SKM-1 (cell line): Measurements from ENCODE around the gene TGFB3.
"Not testable (repeated sequence)": the region's sequence is repeated elsewhere in the genome, so short reads cannot be mapped to it uniquely, and the experiment has no call there.

Source experiments
- DNase-seq: peaks from one replicate; lab custom pipeline; 2025; ENCODE audit not compliant: unreplicated experiment; lab: John Stamatoyannopoulos, UW

Gene TGFB3

GRCh38 chr14:75961662-75962061, 20.1 kb downstream of the TGFB3 start:
- DNase-seq: no peak

- no peak for DNase-seq
These were observed 21.6 kb downstream of the TGFB3 start for GRCh38 chr14:75960231-75960630.

DNA sequence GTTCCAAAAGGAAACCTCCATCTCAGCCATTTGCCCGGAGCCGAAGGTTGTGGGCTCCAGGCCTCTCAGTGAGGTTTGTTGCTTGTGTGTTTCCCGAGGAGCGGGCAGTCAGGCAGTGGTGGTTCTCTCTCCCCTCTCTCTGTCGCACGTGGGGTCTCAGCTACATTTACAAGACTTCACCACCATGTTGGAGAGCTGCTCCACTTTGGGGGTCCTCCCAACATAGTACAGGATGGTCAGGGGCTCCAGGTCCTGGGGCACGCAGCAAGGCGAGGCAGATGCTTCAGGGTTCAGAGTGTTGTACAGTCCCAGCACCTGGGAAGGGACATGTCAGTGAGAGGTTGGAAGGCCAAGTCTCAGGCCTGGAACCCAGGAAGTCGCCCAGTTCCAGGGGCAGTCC, 22.8 kb downstream of the TGFB3 start:
- DNase-seq: no peak

GRCh38 chr14:75952489-75952888, 29.3 kb downstream of the TGFB3 start:
- DNase-seq: no peak

GRCh38 chr14:75946785-75947184, 35.0 kb downstream of the TGFB3 start:
- no peak for DNase-seq

DNA sequence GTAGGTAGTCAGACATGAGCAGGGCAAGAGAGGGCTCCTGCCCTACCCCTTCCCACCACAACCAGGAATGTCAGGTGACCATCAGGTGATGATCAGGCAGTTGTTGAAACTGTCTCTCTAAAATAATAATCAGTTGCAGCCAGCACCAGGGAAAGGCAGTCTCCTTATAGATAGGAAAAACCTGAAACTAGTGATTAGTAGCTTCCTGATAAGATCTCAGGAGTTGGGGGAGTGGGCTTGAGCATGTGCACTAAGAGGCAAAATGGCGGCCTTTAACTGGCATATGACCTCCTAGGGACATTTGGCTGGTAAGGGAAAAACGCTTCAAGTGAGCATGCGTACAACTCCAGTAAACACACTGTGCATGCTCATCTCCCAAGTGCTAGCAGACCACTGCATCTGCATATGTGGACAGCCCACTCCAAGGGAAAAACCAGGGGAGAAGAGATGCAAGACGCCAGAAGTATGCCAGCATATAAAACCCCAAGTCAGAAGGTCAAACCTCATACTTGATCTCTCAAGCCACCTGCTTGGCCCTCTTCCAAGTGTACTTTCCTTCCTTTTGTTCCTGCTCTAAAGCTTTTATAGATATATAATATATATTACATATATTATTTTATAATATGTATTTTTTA, 37.1 kb downstream of the TGFB3 start:
- DNase-seq: no peak

DNA sequence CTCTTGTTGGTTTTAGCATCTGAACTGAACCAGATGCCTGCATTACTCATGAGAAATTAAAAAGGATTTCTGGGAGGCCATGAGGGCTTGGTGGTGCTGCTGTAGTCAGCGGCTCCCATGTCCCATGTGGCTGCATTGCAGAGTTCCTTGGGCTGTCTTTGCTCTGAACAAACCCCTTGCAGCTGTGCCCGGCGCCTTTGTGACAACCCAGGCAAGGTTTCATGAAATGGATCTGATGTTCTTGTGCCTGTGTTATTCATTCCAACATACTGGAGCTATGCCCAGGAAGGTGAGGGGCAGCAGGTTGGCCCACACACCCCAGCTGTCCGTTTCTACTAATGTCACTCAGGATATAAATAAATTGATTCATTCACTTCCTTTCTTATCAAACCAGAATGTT, 40.8 kb downstream of the TGFB3 start:
- DNase-seq: no peak

GRCh38 chr14:75939200-75939599, 42.6 kb downstream of the TGFB3 start:
- no peak for DNase-seq

DNA sequence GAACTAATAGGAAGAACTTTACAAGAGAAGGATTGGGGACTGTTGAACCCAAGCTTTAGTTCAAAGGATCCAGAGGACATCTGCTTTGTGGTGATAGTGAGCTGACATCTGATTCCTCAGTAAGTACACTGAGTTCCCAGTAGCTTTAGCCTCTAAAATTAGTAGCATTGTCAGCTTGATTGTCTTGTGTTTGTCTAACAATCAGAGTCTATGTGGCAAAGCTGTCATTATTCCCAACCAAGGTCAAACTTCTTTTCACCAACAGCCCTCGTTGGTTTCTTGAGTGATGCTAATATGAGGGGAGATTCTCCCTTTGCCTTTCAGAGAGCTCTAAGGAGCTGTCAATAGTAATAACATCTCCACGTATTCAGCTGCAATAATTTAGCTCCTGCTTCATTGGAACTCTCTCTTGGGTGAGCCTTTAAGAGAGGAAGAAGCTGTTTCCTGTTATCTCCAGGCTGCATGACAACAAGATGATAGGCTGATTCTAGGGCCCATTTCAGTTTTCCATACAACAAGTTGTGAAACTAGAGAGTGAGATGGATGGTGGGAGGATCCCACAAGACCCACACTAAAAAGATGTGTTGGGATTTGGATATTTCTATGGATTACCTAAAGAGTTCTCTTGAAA, 46.7 kb downstream of the TGFB3 start:
- DNase-seq: no peak

DNA sequence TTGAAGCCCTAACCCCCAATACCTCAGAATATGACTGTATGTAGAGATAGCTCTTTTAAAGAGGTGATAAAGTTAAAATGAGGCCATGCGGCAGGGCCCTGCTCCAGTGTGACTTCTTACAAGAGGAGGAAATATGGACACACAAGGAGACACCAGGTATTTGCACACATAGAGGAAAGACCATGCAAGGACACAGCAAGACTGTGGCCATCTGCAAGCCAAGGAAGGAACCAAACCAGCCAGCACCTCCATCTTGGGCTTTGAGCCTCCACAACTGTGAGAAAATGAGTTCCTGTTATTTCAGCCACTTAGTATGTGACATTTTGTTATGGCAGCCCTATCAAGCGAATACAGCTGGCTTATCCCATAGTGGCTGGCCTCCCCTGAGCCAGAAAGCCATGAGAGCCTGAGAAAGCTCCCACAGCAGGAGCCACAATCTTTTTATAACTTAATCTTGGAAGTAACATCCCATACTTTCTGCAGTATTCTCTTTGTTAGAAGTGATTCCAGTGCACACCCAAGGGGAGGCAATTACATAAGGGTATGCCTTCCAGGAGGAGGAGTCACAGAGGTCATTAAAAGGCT, 48.0 kb downstream of the TGFB3 start:
- DNase-seq: no peak

DNA sequence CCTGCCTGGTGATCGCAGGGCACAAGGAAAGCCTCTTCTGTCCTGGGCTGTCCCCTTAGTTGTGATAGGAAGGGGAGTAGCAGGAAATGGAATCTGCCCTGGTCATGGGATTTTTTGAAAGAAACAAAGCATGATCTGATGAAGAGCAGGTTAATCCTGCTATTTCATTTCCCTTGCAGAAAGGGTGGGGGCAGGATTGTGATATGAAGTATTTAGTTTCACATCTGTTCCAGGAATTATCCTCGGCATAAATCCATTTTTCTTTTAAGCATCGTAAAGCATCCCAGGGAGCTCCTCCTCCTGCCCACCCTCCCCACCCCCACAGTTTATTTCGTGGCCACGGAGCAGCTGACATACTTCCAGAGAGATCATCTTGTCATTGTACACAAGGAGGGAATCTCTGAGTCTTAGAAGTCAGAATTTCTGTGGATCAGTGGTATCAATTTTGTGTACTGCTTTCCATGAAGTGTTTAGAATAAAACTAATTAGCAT, 53.1 kb downstream of the TGFB3 start:
- DNase-seq: no peak

GRCh38 chr14:75927564-75928087, 54.2 kb downstream of the TGFB3 start:
- DNase-seq: no peak

GRCh38 chr14:75926431-75927115, 55.2 kb downstream of the TGFB3 start:
- DNase-seq: no peak

- DNase-seq: not testable (repeated sequence)
These were observed 56.5 kb downstream of the TGFB3 start for GRCh38 chr14:75925141-75925840.

DNA sequence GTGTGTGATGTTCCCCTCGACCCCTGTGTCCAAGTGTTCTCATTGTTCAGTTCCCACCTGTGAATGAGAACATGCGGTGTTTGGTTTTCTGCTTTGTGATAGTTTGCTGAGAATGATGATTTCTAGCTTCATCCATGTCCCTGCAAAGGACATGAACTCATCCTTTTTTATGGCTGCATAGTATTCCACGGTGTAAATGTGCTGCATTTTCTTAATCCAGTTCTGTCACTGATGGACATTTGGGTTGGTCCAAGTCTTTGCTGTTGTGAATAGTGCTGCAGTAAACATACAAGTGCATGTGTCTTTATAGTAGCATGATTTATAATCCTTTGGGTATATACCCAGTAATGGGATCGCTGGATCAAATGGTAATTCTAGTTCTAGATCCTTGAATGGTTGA, 61.4 kb downstream of the TGFB3 start:
- DNase-seq: not testable (repeated sequence)

DNA sequence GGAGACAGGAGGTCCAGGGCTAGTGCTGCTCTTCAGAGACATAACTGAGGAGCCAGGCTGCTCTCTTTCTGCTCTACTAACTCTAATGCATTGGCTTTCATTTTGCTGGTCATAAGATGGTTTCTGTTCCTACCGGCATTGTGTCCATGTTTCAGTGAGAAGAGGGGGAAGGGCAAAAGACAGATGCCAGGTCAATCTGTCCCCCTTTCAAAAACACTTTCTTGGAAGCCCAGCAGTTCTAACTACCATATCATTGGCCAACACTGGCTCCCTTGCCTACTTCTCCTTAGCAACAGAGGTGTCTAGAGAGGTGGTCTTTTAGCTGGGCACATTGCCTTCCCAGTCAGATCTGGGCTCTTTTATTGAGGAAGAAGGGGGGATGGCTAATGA, 63.9 kb downstream of the TGFB3 start:
- no peak for DNase-seq

DNA sequence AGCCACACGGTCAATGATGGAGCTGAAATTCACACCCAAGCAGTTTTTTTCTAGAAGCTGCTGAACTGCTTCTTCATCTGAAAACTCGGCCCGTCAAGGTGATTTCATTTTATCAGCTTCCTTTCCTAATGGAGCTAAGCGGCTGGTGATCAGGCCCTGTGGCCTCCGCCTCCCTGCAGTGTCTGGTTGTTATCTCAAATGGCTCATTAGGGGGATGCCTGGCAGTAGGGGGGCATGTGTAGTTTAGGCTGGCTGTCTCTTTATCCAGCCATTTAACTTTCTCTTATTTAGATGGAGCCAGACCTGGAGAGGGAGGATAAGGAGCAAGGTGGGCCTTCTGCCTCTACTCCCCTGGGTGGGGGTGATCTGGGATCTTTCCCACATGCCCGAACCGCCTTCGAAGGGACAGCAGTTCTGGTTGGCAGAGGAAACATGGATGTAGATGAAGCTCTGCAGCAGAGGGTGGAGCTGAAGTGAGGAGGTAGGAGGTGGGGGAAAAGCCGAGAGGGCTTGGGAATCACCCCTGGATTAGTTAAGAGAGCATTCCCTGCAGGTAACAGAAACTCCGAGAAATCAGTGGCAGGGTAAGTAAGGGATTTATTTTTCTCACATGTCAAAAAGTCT, 64.4 kb downstream of the TGFB3 start:
- no peak for DNase-seq

GRCh38 chr14:75915045-75915444, 66.8 kb downstream of the TGFB3 start:
- DNase-seq: no peak

DNA sequence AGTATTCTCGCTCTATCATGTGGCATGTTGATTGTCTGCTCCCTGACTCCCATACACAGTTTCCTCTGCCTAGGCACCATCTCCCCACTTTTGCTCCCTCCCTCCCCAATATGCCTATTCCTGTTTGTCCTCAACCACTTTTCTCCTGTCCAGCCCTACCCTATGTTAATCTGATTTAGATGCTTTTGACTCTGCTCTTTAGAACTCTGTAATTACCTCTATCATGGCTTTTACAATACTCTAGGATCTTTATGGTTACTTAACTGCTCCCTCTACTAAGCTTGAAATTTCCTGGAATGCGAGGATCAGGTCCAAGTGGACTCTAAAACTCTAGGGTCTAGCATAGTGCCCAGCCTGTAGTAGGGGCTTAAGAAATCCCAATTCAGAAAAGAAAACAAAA, 68.6 kb downstream of the TGFB3 start:
- no peak for DNase-seq

- DNase-seq: no peak
These were observed 69.9 kb downstream of the TGFB3 start for GRCh38 chr14:75911883-75912282.

- DNase-seq: no peak
These were observed 71.7 kb downstream of the TGFB3 start for GRCh38 chr14:75910048-75910447.
